KMS-11 (cell line): ENCODE data around the gene TSHZ3.

ENCODE experiments used
- H2AFZ ChIP-seq: fragments of 200-600 bp; sonication (generic); 2 replicates; pipeline ENCODE4 v1.6.1; 2016; ENCODE audit warnings: antibody characterized with exemption, mixed run types, low read depth
- H3K27ac ChIP-seq: fragments of 200-600 bp; sonication (generic); 2 replicates; pipeline ENCODE4 v1.6.1; 2016; ENCODE audit warnings: mild to moderate bottlenecking, mixed run types
- H3K27me3 ChIP-seq: fragments of 200-600 bp; sonication (generic); 2 replicates; pipeline ENCODE4 v1.6.1; 2017; ENCODE audit warnings: mild to moderate bottlenecking, low read depth, mixed run types, moderate library complexity; ENCODE audit not compliant: insufficient read depth
- H3K36me3 ChIP-seq: fragments of 200-600 bp; sonication (generic); 2 replicates; pipeline ENCODE4 v1.6.1; 2017; ENCODE audit warnings: mild to moderate bottlenecking, mixed run types; ENCODE audit not compliant: insufficient read depth
- H3K4me1 ChIP-seq: fragments of 200-600 bp; sonication (generic); 2 replicates; pipeline ENCODE4 v1.6.1; 2016; ENCODE audit warnings: mild to moderate bottlenecking, low read depth, mixed run types; ENCODE audit not compliant: poor library complexity, severe bottlenecking
- H3K4me2 ChIP-seq: fragments of 200-600 bp; sonication (generic); 2 replicates; pipeline ENCODE4 v1.7.0; 2016; ENCODE audit warnings: mild to moderate bottlenecking, mixed run types
- H3K4me3 ChIP-seq: fragments of 200-600 bp; sonication (generic); IDR thresholded peaks from 2 replicates; pipeline ENCODE4 v1.6.1; 2017; ENCODE audit warnings: low read depth, low read length, mixed read lengths; ENCODE audit not compliant: insufficient read depth
- H3K79me2 ChIP-seq: fragments of 200-600 bp; sonication (generic); 2 replicates; pipeline ENCODE4 v1.6.1; 2016; ENCODE audit warnings: low read depth, mixed run types; ENCODE audit not compliant: insufficient read depth
- H3K9ac ChIP-seq: fragments of 200-600 bp; sonication (generic); 2 replicates; pipeline ENCODE4 v1.6.1; 2016; ENCODE audit warnings: mild to moderate bottlenecking, mixed run types
- H4K20me1 ChIP-seq: fragments of 200-600 bp; sonication (generic); 2 replicates; pipeline ENCODE4 v1.6.1; 2016; ENCODE audit warnings: mild to moderate bottlenecking, mixed run types; ENCODE audit not compliant: insufficient read depth
- CTCF ChIP-seq: fragments of 200-600 bp; sonication (generic); conservative IDR thresholded peaks from 2 replicates; pipeline ENCODE4 v1.6.1; 2017; ENCODE audit warnings: low read depth, mild to moderate bottlenecking, antibody characterized with exemption, low read length, moderate library complexity, mixed read lengths

Gene TSHZ3

DNA sequence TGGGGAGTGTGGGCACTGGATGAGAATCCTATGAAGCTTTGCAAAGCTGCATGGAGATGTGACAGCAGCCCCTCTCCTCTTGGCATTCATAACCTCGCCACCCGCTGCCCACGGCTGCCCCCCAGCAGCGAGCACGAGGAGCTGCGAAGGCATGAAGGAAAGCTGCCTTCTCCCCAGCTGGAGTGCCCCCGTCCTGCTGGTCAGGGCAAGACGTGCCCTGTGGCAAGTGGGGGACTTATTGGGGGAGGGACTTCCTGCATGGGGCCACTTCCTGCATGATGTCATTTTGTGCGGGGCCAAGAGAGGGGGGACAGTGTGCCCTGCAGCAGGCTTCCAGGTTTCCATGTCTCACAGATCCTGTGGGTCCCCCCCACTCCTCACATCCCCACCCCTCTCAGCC lies 85.9 kb downstream of the TSHZ3 start:
- Histone ChIP-seq H3K4me2 (no peak overlapping the region), H4K20me1 (no peaks in the 10 kb centered on the region), H3K27me3 (no peaks in the 10 kb centered on the region), H3K36me3 (no peaks in the 10 kb centered on the region), H3K9ac (no peak overlapping the region), H3K4me3 (no peak overlapping the region), H3K79me2 (no peaks in the 10 kb centered on the region), H2AFZ (no peak overlapping the region), H3K4me1 (no peaks in the 10 kb centered on the region), H3K27ac (no peak overlapping the region)
- no peak for TF ChIP-seq CTCF

DNA sequence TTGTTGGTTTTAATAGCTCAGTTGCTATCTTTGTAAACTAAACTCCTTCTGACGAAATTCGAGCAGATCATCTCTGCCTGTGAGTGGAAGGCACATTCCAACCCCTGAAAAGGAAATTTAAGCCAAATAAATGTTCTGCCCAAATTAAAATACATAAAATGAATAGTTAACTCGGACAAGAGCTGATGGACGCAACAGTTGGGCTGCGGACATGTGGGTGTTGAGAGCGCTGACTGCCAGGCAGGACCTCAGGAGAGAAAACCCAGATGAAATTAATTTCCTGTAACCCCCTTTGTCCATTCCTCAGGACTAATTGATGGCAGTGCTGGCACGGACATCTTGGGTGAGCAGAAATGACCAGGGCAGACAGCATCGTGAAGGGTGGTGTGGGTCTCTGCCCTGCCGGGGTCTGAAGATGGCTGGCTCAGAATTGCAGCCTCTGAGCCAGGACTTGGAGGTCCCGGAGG lies 86.5 kb downstream of the TSHZ3 start:
- no peaks in the 10 kb centered on the region for H3K79me2 ChIP-seq
- H3K36me3 ChIP-seq: no peaks in the 10 kb centered on the region
- H3K27ac ChIP-seq: no peak overlapping the region
- H3K27me3 ChIP-seq: no peaks in the 10 kb centered on the region
- H2AFZ ChIP-seq: no peak overlapping the region
- H3K4me1 ChIP-seq: no peaks in the 10 kb centered on the region
- no peaks in the 10 kb centered on the region for H4K20me1 ChIP-seq
- no peak overlapping the region for H3K4me2 ChIP-seq
- no peak for TF ChIP-seq CTCF
- no peak overlapping the region for H3K4me3 ChIP-seq
- H3K9ac ChIP-seq: no peak overlapping the region

DNA sequence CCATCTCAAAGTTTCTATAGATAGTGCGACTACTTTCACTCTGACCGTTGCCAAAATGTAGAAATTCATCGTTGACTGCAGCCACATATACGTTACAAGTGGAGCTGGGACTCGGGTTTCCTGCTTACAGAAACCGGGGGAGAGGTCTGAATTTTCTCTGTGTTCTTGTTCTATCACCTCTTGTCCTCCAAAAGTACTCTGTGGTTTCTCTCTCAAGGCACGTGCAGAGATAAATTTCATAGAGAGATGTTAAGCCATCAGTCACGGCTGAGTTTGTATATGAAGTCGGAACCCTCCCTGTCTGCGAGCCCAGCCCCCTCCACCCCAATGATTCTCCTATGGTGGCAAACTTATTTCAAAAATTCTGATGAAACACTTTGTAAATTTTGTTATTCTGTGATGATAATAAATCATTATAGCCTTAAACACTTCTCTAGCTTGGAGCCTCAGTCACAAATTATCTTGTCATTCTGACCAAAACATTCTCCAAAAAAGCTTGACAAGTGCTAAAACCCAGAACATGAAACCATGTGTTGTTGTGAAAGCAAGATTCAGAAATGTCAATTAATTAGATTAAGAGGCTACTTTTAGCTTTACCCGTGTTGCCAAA lies 87.5 kb downstream of the TSHZ3 start:
- Histone ChIP-seq H3K9ac (no peak overlapping the region), H2AFZ (no peak overlapping the region), H3K27me3 (no peaks in the 10 kb centered on the region), H3K4me3 (no peak overlapping the region), H3K27ac (no peak overlapping the region), H3K4me1 (no peaks in the 10 kb centered on the region), H4K20me1 (no peaks in the 10 kb centered on the region), H3K36me3 (no peaks in the 10 kb centered on the region), H3K4me2 (no peak overlapping the region), H3K79me2 (no peaks in the 10 kb centered on the region)
- no peak for TF ChIP-seq CTCF

- TF ChIP-seq CTCF: no peak
- Histone ChIP-seq H4K20me1 (no peaks in the 10 kb centered on the region), H3K79me2 (no peaks in the 10 kb centered on the region), H2AFZ (no peak overlapping the region), H3K27me3 (no peaks in the 10 kb centered on the region), H3K27ac (no peak overlapping the region), H3K4me2 (no peak overlapping the region), H3K4me1 (no peaks in the 10 kb centered on the region), H3K9ac (no peak overlapping the region), H3K36me3 (no peaks in the 10 kb centered on the region), H3K4me3 (no peak overlapping the region)
Measured at GRCh38 chr19:31261019-31261602, 88.1 kb downstream of the TSHZ3 start.
